GM23248 (cell line): ENCODE results near the gene SLC16A12.

Experiments used
- EZH2 ChIP-seq: fragments of 200-600 bp; sonication (generic); IDR thresholded peaks from 2 replicates; pipeline ENCODE4 v1.6.1; 2018; ENCODE audit warnings: antibody characterized with exemption, mild to moderate bottlenecking; ENCODE audit not compliant: insufficient read depth, poor library complexity, severe bottlenecking
- EZH2phosphoT487 ChIP-seq: fragments of 200-600 bp; sonication (generic); IDR thresholded peaks from 2 replicates; pipeline ENCODE4 v1.6.1; 2018; ENCODE audit warnings: antibody characterized with exemption, moderate library complexity, mild to moderate bottlenecking, low read depth; ENCODE audit not compliant: insufficient read depth

- TF ChIP-seq EZH2 (no peak), EZH2phosphoT487 (no peak)
Measured at GRCh38 chr10:89513206-89513605, 22.2 kb downstream of the SLC16A12 start.
